Measurements from ENCODE around the gene IL1R1.
A peak's percentile ranks its signal among the peaks of the same experiment; 100 is the strongest.

DNA sequence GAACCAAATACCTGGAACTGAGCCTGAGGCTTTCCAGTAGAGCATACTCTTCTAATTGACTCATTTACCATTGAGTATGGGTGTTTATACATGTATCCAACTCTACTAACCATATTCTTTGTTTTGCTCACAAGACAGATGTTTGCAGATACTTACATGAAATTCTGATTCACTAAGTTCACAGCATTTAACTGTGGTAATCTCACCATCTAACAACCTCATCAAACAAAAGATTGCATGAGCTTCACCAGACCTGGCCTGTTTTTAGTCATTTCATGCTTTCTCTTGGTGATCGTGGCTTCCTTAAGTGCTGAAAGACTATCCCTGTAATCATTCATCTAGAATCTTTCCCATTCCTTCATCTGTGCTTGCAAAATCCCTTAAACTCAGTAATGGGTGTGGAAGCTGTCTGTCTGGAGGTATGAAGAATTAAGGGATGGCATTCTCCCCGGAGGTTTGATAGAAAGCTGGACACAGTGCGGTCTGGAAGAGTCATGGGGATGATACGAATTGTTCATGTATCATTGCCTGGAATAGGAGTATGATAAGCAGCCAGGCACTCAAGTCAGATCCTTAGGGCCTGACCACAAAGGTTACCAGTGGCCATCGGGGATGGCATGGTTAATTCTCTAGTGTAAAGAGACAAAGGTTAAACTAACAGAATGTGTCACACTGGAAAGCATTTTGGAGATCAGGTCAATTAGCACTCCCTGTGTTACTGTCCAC is 42.0 kb upstream of the IL1R1 start:
- TF ChIP-seq, protein P1, sequence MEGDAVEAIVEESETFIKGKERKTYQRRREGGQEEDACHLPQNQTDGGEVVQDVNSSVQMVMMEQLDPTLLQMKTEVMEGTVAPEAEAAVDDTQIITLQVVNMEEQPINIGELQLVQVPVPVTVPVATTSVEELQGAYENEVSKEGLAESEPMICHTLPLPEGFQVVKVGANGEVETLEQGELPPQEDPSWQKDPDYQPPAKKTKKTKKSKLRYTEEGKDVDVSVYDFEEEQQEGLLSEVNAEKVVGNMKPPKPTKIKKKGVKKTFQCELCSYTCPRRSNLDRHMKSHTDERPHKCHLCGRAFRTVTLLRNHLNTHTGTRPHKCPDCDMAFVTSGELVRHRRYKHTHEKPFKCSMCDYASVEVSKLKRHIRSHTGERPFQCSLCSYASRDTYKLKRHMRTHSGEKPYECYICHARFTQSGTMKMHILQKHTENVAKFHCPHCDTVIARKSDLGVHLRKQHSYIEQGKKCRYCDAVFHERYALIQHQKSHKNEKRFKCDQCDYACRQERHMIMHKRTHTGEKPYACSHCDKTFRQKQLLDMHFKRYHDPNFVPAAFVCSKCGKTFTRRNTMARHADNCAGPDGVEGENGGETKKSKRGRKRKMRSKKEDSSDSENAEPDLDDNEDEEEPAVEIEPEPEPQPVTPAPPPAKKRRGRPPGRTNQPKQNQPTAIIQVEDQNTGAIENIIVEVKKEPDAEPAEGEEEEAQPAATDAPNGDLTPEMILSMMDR (IDR thresholded peaks at IDR 0.05): no peak
- peak in 1 of 2 donors; percentile 44 for TF ChIP-seq POLR2AphosphoS5 (IDR thresholded peaks at IDR 0.05; ENCODE audit: insufficient read depth in 1 of 2, low read depth in 1 of 2)
